Natural killer cell treated with Interleukin-12 subunit alpha and Interleukin-12 subunit beta and Interleukin-15 and Interleukin-18, amount 100 ng/mL, for 72 hours (primary cell): ENCODE data around the gene SLC13A4. TPM values are rescaled to one million over a fixed set of nuclear protein-coding genes. Genes with fewer than 3 reads are reported as not detected.
"Not testable (repeated sequence)": the region's sequence is repeated elsewhere in the genome, so short reads cannot be mapped to it uniquely, and the experiment has no call there.

ENCODE experiments used
- ATAC-seq, 2 donors: fragments of 150-1000 bp; cut with Tn5 transposase in 1 of 2; sonication (Bioruptor Pico), chemical (Tn5 transposase) in 1 of 2; 2 replicates each; pipeline ENCODE4 v1.10.0; 2021
- DNase-seq: peaks from one replicate; pipeline ENCODE4 v3.0.0; 2022; ENCODE audit warnings: low spot score
- H3K27ac Mint-ChIP-seq, 2 donors: 1 replicate in 1 of 2; 2 replicates in 1 of 2; pipeline ENCODE4 v1.8.0; 2022; ENCODE audit warnings: mixed read lengths in 2 of 2, mild to moderate bottlenecking in 1 of 2, moderate library complexity in 1 of 2
- H3K27me3 Mint-ChIP-seq, 2 donors: 1 replicate in 1 of 2; 2 replicates in 1 of 2; pipeline ENCODE4 v1.8.0; 2022; ENCODE audit warnings: mixed read lengths in 2 of 2
- H3K36me3 Mint-ChIP-seq: one replicate; pipeline ENCODE4 v1.8.0; 2022; ENCODE audit warnings: mixed read lengths
- H3K4me1 Mint-ChIP-seq, 2 donors: 1 replicate in 1 of 2; 2 replicates in 1 of 2; pipeline ENCODE4 v1.8.0; 2022; ENCODE audit warnings: low read depth in 2 of 2, mixed read lengths in 2 of 2, mild to moderate bottlenecking in 1 of 2
- H3K4me3 Mint-ChIP-seq: one replicate; pipeline ENCODE4 v1.8.0; 2022; ENCODE audit warnings: mixed read lengths
- H3K9me3 Mint-ChIP-seq: 2 replicates; pipeline ENCODE4 v1.8.0; 2022; ENCODE audit warnings: mixed read lengths
- total RNA-seq, 2 donors: library from RNA; stranded (reverse); gene quantifications; one replicate each; pipeline ENCODE4 v1.2.3, GENCODE V29; 2022

The SLC13A4 gene, protein sequence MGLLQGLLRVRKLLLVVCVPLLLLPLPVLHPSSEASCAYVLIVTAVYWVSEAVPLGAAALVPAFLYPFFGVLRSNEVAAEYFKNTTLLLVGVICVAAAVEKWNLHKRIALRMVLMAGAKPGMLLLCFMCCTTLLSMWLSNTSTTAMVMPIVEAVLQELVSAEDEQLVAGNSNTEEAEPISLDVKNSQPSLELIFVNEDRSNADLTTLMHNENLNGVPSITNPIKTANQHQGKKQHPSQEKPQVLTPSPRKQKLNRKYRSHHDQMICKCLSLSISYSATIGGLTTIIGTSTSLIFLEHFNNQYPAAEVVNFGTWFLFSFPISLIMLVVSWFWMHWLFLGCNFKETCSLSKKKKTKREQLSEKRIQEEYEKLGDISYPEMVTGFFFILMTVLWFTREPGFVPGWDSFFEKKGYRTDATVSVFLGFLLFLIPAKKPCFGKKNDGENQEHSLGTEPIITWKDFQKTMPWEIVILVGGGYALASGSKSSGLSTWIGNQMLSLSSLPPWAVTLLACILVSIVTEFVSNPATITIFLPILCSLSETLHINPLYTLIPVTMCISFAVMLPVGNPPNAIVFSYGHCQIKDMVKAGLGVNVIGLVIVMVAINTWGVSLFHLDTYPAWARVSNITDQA
- total RNA-seq = not detected

DNA sequence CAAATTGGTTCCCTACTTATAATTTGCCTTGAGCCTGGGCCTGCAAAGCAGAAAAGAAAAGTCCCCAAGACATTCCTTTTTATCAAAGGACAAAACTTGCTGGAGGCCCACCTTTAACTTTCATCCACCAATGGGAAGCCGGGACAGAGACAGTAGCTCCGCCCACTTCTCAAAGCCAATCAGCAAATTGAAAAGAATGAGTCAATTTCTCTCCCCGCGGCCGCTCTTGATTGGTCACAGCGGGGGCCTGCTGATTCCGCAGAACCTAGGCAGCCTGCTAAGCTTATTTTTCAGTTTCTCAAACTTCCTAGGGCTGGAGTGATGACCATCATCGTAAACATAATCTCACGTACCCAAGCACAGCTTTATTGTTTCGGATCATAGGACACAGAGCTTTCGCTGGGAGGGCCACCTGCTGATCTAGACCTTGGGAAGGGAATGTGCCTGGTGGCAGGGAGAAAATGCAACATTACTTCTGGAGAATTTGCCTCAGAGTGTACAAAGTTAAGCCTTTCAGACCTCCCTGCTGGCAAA lies at the start of gene SLC13A4:
TSS of gene SLC13A4 (minus strand) at position 51 of the 534 bp plus-strand sequence. CDS start 690 bp downstream, outside the sequence.
- no peak within 1 kb of the TSS for H3K27ac Mint-ChIP-seq
- no peaks in the 10 kb centered on the region for H3K9me3 Mint-ChIP-seq
- H3K4me3 Mint-ChIP-seq = no peak within 1 kb of the TSS
- ATAC-seq = no peak
- no peaks in the 10 kb centered on the region for H3K4me1 Mint-ChIP-seq
- H3K27me3 Mint-ChIP-seq = peaks cover 12 to 17% of the 10 kb centered on the region in 2 donors
- DNase-seq = no peak
- no peaks in the 10 kb centered on the region for H3K36me3 Mint-ChIP-seq

DNA sequence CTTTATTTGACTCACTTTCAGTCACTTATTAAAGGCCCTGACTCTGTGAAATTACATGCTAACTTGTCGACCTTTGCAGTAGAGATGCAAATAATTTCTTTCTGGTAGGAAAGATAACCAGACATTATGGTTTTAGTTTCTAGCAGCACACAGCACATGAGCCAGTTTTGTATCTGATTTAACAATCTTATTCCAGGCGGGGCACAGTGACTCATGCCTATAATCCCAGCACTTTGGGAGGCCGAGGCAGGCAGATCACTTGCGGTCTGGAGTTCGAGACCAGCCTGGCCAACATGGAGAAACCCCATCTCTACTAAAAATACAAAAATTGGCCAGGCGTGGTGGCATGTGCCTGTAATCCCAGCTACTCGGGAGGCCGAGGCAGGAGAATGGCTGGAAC lies 47.9 kb upstream of the SLC13A4 start:
- H3K9me3 Mint-ChIP-seq, H3K4me1 Mint-ChIP-seq, H3K4me3 Mint-ChIP-seq: not testable (repeated sequence)

DNA sequence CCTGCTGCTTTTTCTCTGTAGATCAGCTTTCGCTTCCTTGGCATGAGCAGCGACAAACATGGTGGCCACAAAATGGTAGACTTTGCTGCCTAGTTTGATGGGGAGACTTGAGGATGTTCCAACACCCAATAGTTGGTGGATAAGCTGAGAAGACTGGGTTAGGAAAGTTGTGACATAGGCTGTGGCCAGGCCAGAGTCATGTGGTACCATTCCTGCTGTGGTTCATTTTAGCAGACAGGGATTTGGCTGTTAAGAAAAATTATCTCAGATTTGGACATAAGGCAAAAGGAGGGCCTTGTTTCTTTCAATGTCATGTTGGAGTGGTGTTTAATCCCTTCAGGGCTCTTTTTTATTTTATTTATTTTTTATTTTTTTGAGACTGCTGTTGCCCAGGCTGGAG lies 47.2 kb upstream of the SLC13A4 start:
- ATAC-seq = no peak
- no peaks in the 10 kb centered on the region for H3K4me1 Mint-ChIP-seq
- no peak overlapping the region for H3K27ac Mint-ChIP-seq
- H3K27me3 Mint-ChIP-seq = peaks cover 19 to 28% of the 10 kb centered on the region in 2 donors
- no peaks in the 10 kb centered on the region for H3K9me3 Mint-ChIP-seq
- no peaks in the 10 kb centered on the region for H3K36me3 Mint-ChIP-seq
- DNase-seq = no peak
- no peak overlapping the region for H3K4me3 Mint-ChIP-seq

More for the DNA sequence above, 47.9 kb upstream of the SLC13A4 start:
- not testable (repeated sequence) for ATAC-seq, H3K27ac Mint-ChIP-seq, H3K36me3 Mint-ChIP-seq, DNase-seq
- H3K27me3 Mint-ChIP-seq = peaks cover 21 to 33% of the 10 kb centered on the region in 2 donors

GRCh38 chr7:135774284-135774683 lies 46.3 kb upstream of the SLC13A4 start:
- no peaks in the 10 kb centered on the region for H3K36me3 Mint-ChIP-seq
- DNase-seq (no peak), ATAC-seq (no peak)
- no peak overlapping the region for H3K4me3 Mint-ChIP-seq
- no peaks in the 10 kb centered on the region for H3K4me1 Mint-ChIP-seq
- no peaks in the 10 kb centered on the region for H3K9me3 Mint-ChIP-seq
- peaks cover 23 to 33% of the 10 kb centered on the region in 2 donors for H3K27me3 Mint-ChIP-seq
- no peak overlapping the region for H3K27ac Mint-ChIP-seq

- peaks cover 19 to 30% of the 10 kb centered on the region in 2 donors for H3K27me3 Mint-ChIP-seq
- H3K9me3 Mint-ChIP-seq = no peaks in the 10 kb centered on the region
- no peak overlapping the region for H3K27ac Mint-ChIP-seq
- no peaks in the 10 kb centered on the region for H3K36me3 Mint-ChIP-seq
- DNase-seq = no peak
- no peak for ATAC-seq
- no peak overlapping the region for H3K4me3 Mint-ChIP-seq
- no peaks in the 10 kb centered on the region for H3K4me1 Mint-ChIP-seq
These were observed 45.5 kb upstream of the SLC13A4 start for GRCh38 chr7:135773464-135773863.

DNA sequence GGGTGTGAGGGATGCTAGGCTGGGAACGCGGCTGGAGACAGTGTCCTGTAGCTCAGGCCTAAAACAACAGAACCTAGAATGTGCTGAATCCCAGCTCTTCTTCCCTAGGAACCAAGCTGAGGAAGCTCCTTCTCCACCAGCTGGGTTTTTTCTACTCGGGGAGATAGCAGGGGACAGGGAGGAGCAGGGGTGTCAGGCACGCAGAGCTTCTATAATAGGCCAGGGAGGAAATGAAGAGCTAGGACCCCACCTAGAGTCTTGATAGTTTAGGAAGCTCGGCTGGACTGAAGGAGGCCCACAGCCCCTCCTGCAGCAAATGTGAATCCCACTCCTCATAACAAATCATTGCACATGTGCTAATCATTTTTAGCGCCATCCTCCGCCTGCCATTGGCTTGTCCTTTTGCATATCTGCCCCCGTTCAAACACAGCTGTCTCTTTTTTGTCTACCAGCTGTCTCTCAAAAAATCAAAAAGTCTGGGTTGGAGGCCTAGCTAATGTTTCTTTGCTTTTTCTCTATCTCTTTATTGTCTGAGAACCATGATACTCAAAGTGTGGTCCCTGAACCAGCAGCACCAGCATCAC lies 44.7 kb upstream of the SLC13A4 start:
- Mint-ChIP-seq H3K27me3 (peaks cover 14 to 23% of the 10 kb centered on the region in 2 donors), H3K27ac (no peak overlapping the region), H3K9me3 (no peaks in the 10 kb centered on the region), H3K4me3 (no peak overlapping the region), H3K36me3 (no peaks in the 10 kb centered on the region), H3K4me1 (no peaks in the 10 kb centered on the region)
- ATAC-seq = no peak
- DNase-seq = no peak

DNA sequence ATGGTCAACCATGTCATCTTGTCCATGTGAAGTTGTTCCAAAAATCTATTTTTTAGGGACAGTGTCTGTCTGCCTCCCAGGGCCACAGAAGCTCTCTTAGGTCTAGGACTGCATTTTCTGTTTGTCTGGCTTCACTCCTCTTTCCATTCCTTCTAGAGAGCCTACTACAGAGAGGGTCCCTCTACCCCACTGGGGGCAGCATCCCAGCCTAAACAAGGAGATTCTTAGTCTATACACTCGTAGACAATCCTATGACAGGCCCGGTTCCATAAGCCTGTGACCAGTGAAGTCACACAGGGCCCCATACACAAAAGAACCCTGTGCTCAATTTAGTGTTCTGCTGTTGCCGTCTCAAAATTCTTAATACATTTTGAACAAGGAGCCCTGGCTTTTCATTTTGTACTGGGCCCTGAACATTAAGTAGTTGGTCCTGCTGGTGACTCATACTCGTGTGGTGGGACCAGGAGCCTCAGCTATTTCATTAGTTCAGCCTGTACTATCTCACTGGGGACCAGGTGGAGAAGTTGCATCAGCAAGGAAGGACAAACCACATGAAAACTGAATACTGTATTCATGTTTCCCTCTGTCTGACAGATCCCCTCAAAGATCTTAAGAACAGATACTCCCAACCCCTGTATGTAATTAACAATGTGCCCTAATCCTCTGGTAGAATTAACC lies 44.1 kb upstream of the SLC13A4 start:
- Mint-ChIP-seq H3K4me3 (no peak overlapping the region), H3K27ac (no peak overlapping the region), H3K27me3 (peaks cover 15 to 25% of the 10 kb centered on the region in 2 donors), H3K4me1 (no peaks in the 10 kb centered on the region), H3K9me3 (no peaks in the 10 kb centered on the region), H3K36me3 (no peaks in the 10 kb centered on the region)
- DNase-seq = no peak
- no peak for ATAC-seq

DNA sequence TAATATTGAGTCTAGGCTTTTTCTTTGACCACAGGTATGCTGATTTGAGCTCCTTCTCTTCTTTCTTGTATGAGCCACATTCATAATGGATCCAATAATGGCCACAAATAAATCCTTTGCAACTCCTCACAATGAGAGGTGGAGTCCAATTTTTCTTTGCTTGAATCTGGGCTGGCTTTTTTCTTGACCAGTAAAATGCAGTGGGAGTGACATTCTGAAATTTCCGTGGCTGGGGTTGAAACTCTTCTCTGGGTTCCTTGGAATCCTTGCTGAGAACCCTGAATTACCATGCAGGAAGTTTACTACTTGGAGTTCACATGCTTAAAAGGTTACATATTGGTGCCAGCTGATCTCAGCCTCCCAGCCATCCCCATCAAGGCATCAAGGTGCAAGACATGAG lies 43.1 kb upstream of the SLC13A4 start:
- Mint-ChIP-seq H3K9me3 (no peaks in the 10 kb centered on the region), H3K27ac (no peak overlapping the region), H3K4me1 (no peaks in the 10 kb centered on the region), H3K36me3 (no peaks in the 10 kb centered on the region), H3K4me3 (no peak overlapping the region), H3K27me3 (peaks cover 11 to 27% of the 10 kb centered on the region in 2 donors)
- DNase-seq = no peak
- no peak for ATAC-seq

GRCh38 chr7:135770139-135770710 lies 42.2 kb upstream of the SLC13A4 start:
- Mint-ChIP-seq H3K27me3 (peaks cover 16 to 32% of the 10 kb centered on the region in 2 donors), H3K4me1 (no peaks in the 10 kb centered on the region)

GRCh38 chr7:135769005-135769802 lies 41.2 kb upstream of the SLC13A4 start:
- Mint-ChIP-seq H3K27me3 (peaks cover 22 to 38% of the 10 kb centered on the region in 2 donors), H3K36me3 (no peaks in the 10 kb centered on the region), H3K4me1 (no peaks in the 10 kb centered on the region), H3K27ac (no peak overlapping the region), H3K9me3 (peaks cover 3% of the 10 kb centered on the region), H3K4me3 (no peak overlapping the region)
- no peak for ATAC-seq
- DNase-seq = no peak

More at GRCh38 chr7:135770139-135770710, 42.2 kb upstream of the SLC13A4 start:
- DNase-seq (no peak), ATAC-seq (no peak)
- no peak overlapping the region for H3K4me3 Mint-ChIP-seq
- no peaks in the 10 kb centered on the region for H3K9me3 Mint-ChIP-seq
- no peak overlapping the region for H3K27ac Mint-ChIP-seq
- no peaks in the 10 kb centered on the region for H3K36me3 Mint-ChIP-seq

GRCh38 chr7:135768467-135768866 lies 40.5 kb upstream of the SLC13A4 start:
- H3K36me3 Mint-ChIP-seq = no peaks in the 10 kb centered on the region
- no peaks in the 10 kb centered on the region for H3K4me1 Mint-ChIP-seq
- no peak overlapping the region for H3K27ac Mint-ChIP-seq
- no peak overlapping the region for H3K4me3 Mint-ChIP-seq
- peaks cover 3% of the 10 kb centered on the region for H3K9me3 Mint-ChIP-seq
- peaks cover 26 to 44% of the 10 kb centered on the region in 2 donors for H3K27me3 Mint-ChIP-seq
- no peak for ATAC-seq
- DNase-seq = no peak

DNA sequence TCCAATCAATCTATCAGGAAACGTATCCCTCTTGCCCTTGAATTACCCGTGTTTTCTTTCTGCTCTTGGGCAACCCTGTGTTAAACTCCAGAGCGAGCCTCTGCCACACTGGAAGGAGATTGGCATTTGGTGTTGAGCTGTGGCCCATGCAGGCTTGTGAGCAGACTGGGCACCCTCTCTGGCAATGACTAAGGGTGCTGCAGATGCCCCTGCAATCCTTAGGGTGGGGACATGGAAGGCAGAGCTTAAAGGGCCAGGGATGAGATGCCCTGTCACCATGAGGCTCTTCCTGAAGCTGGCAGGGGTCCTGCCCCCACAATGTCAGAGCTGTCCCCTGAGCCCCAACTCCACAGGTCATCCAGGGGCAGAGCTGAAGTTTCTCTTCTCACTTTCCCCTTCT lies 40.1 kb upstream of the SLC13A4 start:
- Mint-ChIP-seq H3K27me3 (peaks cover 26 to 45% of the 10 kb centered on the region in 2 donors), H3K36me3 (no peaks in the 10 kb centered on the region), H3K27ac (no peak overlapping the region), H3K4me1 (no peaks in the 10 kb centered on the region), H3K9me3 (peaks cover 3% of the 10 kb centered on the region), H3K4me3 (no peak overlapping the region)
- ATAC-seq (no peak), DNase-seq (no peak)
